Left lung (tissue), 10 donors: ENCODE results near the gene MGAT5. TPM values are rescaled to one million over a fixed set of nuclear protein-coding genes. Genes with fewer than 3 reads are reported as not detected.

Experiments used
- ATAC-seq: fragments of 200-7000 bp; cut with Tn5 transposase; one replicate; pipeline ENCODE4 v1.9.1; 2020; ENCODE audit warnings: moderate library complexity
- DNase-seq, 4 donors: peaks; one replicate each; pipeline ENCODE4 v3.0.0-alpha.2; 2013 to 2020
- H3K27ac ChIP-seq, 2 donors: fragments of 200-600 bp; sonication (generic) in 1 of 2; one replicate each; pipeline versions ENCODE4 v1.5.0 to v1.8.0; 2020 to 2021
- H3K27me3 ChIP-seq, 2 donors: fragments of 200-600 bp; sonication (generic) in 1 of 2; one replicate each; pipeline versions ENCODE4 v1.5.0 to v1.8.0; 2020 to 2021
- H3K36me3 ChIP-seq, 2 donors: fragments of 200-600 bp; sonication (generic) in 1 of 2; one replicate each; pipeline versions ENCODE4 v1.5.0 to v1.8.0; 2020 to 2021
- H3K4me1 ChIP-seq, 2 donors: fragments of 200-600 bp; one replicate each; pipeline ENCODE4 v1.8.0; 2021
- H3K4me3 ChIP-seq, 2 donors: fragments of 200-600 bp; sonication (generic) in 1 of 2; one replicate each; pipeline versions ENCODE4 v1.5.0 to v1.8.0; 2020 to 2021; ENCODE audit warnings: mild to moderate bottlenecking in 1 of 2
- H3K9me3 ChIP-seq, 2 donors: fragments of 200-600 bp; sonication (generic) in 1 of 2; one replicate each; pipeline versions ENCODE4 v1.5.0 to v1.8.0; 2020 to 2021
- CTCF ChIP-seq, 2 donors: fragments of 200-600 bp; sonication (generic) in 1 of 2; IDR thresholded peaks; one replicate each; pipeline versions ENCODE4 v1.5.0 to v1.8.0; 2021; ENCODE audit warnings: antibody characterized with exemption in 2 of 2
- intact Hi-C, 2 donors: fragments of 100-400 bp; cut with DNase I; formaldehyde crosslinking; loops; one replicate each; pipeline versions ENCODE4 v1.11.2 to v1.14.2; 2022
- polyA plus RNA-seq, 6 donors: library from polyadenylated mRNA; unstranded; fragments of 120-200 nt; gene quantifications; one replicate each; pipeline ENCODE4 v1.2.1, GENCODE V29; 2013; ENCODE audit not compliant: insufficient read length in 6 of 6
- total RNA-seq, 2 donors: library from RNA; stranded (reverse); fragmentation: NEBNext Ultra II Directional; extraction: Animal tissue kit (Norgen Biotek cat#: 25700); gene quantifications; one replicate each; pipeline ENCODE4 v1.2.1, GENCODE V29; 2021
- donor health status: DM: no; HTN: yes; CAD: no.
- donor health status: DM: no; HTN: no; CAD: no.

Gene MGAT5
- total and polyA plus RNA-seq, 8 donors, result 24.5 to 57.0 (median 28.1) TPM

GRCh38 chr2:134232868-134233727 lies 20.8 kb upstream of the MGAT5 start:
- H3K27ac ChIP-seq, result peak overlapping the region in 1 of 2 donors; percentile 67
- peak; percentile 50 for ATAC-seq

GRCh38 chr2:134233728-134234136 lies 20.1 kb upstream of the MGAT5 start:
- Histone ChIP-seq H3K36me3 (no peaks in the 10 kb centered on the region), H3K4me1 (peaks cover 0 to 31% of the 10 kb centered on the region in 2 donors), H3K9me3 (no peaks in the 10 kb centered on the region), H3K27me3 (no peaks in the 10 kb centered on the region), H3K27ac (peak overlapping the region in 1 of 2 donors; percentile 67), H3K4me3 (no peak overlapping the region)
- no peak for ATAC-seq
- no peak for TF ChIP-seq CTCF (IDR thresholded peaks at IDR 0.05)
- DNase-seq, result no peak
- intact Hi-C loops, result no loop called here

More at GRCh38 chr2:134232868-134233727, 20.8 kb upstream of the MGAT5 start:
- peaks cover 0 to 31% of the 10 kb centered on the region in 2 donors for H3K4me1 ChIP-seq
- TF ChIP-seq CTCF (IDR thresholded peaks at IDR 0.05), result no peak
- H3K9me3 ChIP-seq, result peaks cover 0 to 3% of the 10 kb centered on the region in 2 donors
- no peak overlapping the region for H3K4me3 ChIP-seq
- no peaks in the 10 kb centered on the region for H3K36me3 ChIP-seq
- no peaks in the 10 kb centered on the region for H3K27me3 ChIP-seq
- no peak for DNase-seq
- intact Hi-C loops, result no loop called here

GRCh38 chr2:134234535-134234934 lies 19.3 kb upstream of the MGAT5 start:
- intact Hi-C loops, result no loop called here
- Histone ChIP-seq H3K9me3 (no peaks in the 10 kb centered on the region), H3K4me3 (no peak overlapping the region), H3K36me3 (no peaks in the 10 kb centered on the region), H3K27me3 (no peaks in the 10 kb centered on the region), H3K27ac (no peak overlapping the region), H3K4me1 (peaks cover 0 to 31% of the 10 kb centered on the region in 2 donors)
- DNase-seq (no peak), ATAC-seq (no peak)
- TF ChIP-seq CTCF (IDR thresholded peaks at IDR 0.05), result no peak

- Histone ChIP-seq H3K36me3 (no peaks in the 10 kb centered on the region), H3K4me1 (peaks cover 0 to 31% of the 10 kb centered on the region in 2 donors), H3K9me3 (no peaks in the 10 kb centered on the region), H3K4me3 (no peak overlapping the region), H3K27ac (no peak overlapping the region), H3K27me3 (no peaks in the 10 kb centered on the region)
- intact Hi-C loops, result no loop called here
- ATAC-seq (no peak), DNase-seq (no peak)
- TF ChIP-seq CTCF (IDR thresholded peaks at IDR 0.05), result no peak
Observed at GRCh38 chr2:134235510-134236144, 18.2 kb upstream of the MGAT5 start.

GRCh38 chr2:134238371-134238770 lies 15.5 kb upstream of the MGAT5 start:
- intact Hi-C loops, result no loop called here
- Histone ChIP-seq H3K36me3 (no peaks in the 10 kb centered on the region), H3K9me3 (no peaks in the 10 kb centered on the region), H3K27me3 (no peaks in the 10 kb centered on the region), H3K4me1 (peaks cover 0 to 8% of the 10 kb centered on the region in 2 donors), H3K27ac (no peak overlapping the region), H3K4me3 (no peak overlapping the region)
- no peak for DNase-seq
- ATAC-seq, result no peak
- TF ChIP-seq CTCF (IDR thresholded peaks at IDR 0.05), result no peak
